Activated T-cell treated with anti-CD3 and anti-CD28 coated beads, Interleukin-2, amount 50 U/mL, for 4 hours (primary cell): ENCODE measurements around the gene HS3ST4. TPM values are rescaled to one million over a fixed set of nuclear protein-coding genes. Genes with fewer than 3 reads are reported as not detected.
"Not testable (repeated sequence)": the region's sequence is repeated elsewhere in the genome, so short reads cannot be mapped to it uniquely, and the experiment has no call there.

Source experiments
- ATAC-seq, 2 donors: fragments of 200-7000 bp; cut with Tn5 transposase; one replicate each; pipeline ENCODE4 v1.10.0; 2021
- DNase-seq: peaks from one replicate; pipeline ENCODE4 v3.0.0-alpha.2; 2020
- H3K27me3 Mint-ChIP-seq: one replicate; pipeline ENCODE4 v1.8.0; 2021; ENCODE audit warnings: low read depth, mixed read lengths
- H3K36me3 Mint-ChIP-seq: one replicate; pipeline ENCODE4 v1.8.0; 2022; ENCODE audit warnings: mixed read lengths; ENCODE audit not compliant: insufficient read depth
- H3K4me1 Mint-ChIP-seq: one replicate; pipeline ENCODE4 v1.8.0; 2021; ENCODE audit warnings: low read depth, mixed read lengths
- H3K4me3 Mint-ChIP-seq: one replicate; pipeline ENCODE4 v1.8.0; 2021; ENCODE audit warnings: mild to moderate bottlenecking, moderate library complexity, mixed read lengths
- H3K9me3 Mint-ChIP-seq: one replicate; pipeline ENCODE4 v1.8.0; 2021; ENCODE audit warnings: mixed read lengths
- total RNA-seq, 3 donors: library from RNA; stranded (reverse); gene quantifications; one replicate each; pipeline ENCODE4 v1.2.1, GENCODE V29; 2021

Gene HS3ST4
- total RNA-seq, 3 donors from 2014 or later: not detected

GRCh38 chr16:25988084-25988483, 296.3 kb downstream of the HS3ST4 start:
- H3K9me3 Mint-ChIP-seq: no peaks in the 10 kb centered on the region
- no peaks in the 10 kb centered on the region for H3K27me3 Mint-ChIP-seq
- H3K4me3 Mint-ChIP-seq: no peak overlapping the region
- no peaks in the 10 kb centered on the region for H3K4me1 Mint-ChIP-seq
- H3K36me3 Mint-ChIP-seq: no peaks in the 10 kb centered on the region
- DNase-seq (no peak), ATAC-seq (no peak)

- H3K4me1 Mint-ChIP-seq: no peaks in the 10 kb centered on the region
- no peaks in the 10 kb centered on the region for H3K36me3 Mint-ChIP-seq
- DNase-seq (no peak), ATAC-seq (no peak)
- no peaks in the 10 kb centered on the region for H3K9me3 Mint-ChIP-seq
- no peak overlapping the region for H3K4me3 Mint-ChIP-seq
- no peaks in the 10 kb centered on the region for H3K27me3 Mint-ChIP-seq
Observed at GRCh38 chr16:25988882-25989281, 297.1 kb downstream of the HS3ST4 start.

DNA sequence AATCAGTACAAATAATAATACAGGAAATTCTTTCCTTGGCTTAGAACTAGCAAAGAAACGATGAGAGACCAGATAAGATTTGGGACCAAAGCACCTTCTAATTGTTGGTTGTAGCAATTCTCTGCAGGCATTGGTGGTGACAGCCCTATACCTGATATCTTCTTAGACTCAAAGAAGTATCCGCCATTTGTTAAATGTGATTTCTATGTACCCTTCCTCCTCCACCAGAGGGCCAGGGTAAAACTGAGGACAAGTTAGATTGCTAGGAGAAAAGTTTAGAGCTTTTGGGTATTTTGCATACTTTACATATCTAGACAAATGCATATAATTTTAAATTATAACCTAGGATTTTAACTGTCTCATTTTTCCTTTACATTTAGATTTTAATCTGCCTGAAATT, 304.3 kb downstream of the HS3ST4 start:
- Mint-ChIP-seq H3K4me3 (no peak overlapping the region), H3K27me3 (no peaks in the 10 kb centered on the region), H3K4me1 (no peaks in the 10 kb centered on the region), H3K9me3 (no peaks in the 10 kb centered on the region), H3K36me3 (no peaks in the 10 kb centered on the region)
- no peak for ATAC-seq
- DNase-seq: no peak

DNA sequence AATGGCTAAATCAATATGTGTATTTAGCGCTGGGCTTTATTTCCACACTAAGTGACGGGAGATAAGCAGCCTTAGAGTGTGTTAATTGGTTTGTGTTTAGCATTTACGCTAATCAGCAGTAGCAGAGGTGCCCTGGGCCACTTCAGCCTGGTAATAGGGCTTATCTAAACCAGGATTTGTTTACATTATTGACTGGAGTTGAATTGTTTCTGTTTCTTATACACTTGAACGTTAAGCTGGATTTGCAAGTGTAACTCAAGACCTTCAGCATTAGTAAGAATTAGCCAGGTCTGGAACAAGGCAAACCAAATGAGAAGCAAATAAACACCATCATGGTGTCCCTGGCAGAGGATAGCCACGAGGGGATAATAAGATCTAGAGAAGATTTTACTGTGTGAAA, 313.6 kb downstream of the HS3ST4 start:
- Mint-ChIP-seq H3K4me1 (no peaks in the 10 kb centered on the region), H3K36me3 (peaks cover 1% of the 10 kb centered on the region), H3K4me3 (no peak overlapping the region), H3K27me3 (peaks cover 13% of the 10 kb centered on the region), H3K9me3 (peaks cover 18% of the 10 kb centered on the region)
- DNase-seq (no peak), ATAC-seq (no peak)

- ATAC-seq (no peak), DNase-seq (no peak)
- H3K9me3 Mint-ChIP-seq: peaks cover 18% of the 10 kb centered on the region
- H3K36me3 Mint-ChIP-seq: no peaks in the 10 kb centered on the region
- no peaks in the 10 kb centered on the region for H3K4me1 Mint-ChIP-seq
- H3K27me3 Mint-ChIP-seq: peaks cover 7% of the 10 kb centered on the region
- no peak overlapping the region for H3K4me3 Mint-ChIP-seq
Observed at GRCh38 chr16:26012376-26012775, 320.6 kb downstream of the HS3ST4 start.

DNA sequence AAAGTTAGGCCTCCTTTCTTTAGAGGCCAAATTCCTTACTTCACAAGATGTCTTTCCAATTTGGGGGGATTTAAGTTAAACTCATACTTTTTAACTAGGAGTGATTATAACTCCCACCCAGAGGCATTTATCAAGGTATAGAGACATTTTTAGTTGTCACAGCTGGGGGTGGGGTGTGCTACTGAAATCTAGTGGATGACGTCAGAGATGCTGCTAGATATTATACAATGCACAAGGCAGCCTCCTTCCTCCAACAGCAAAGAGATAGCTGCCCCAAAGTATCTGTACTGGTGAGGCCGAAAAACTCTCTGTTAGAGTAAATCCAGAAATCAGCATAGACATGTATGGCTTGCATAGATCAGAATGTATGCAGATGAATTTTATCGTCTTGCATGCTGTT, 324.0 kb downstream of the HS3ST4 start:
- ATAC-seq (no peak), DNase-seq (no peak)
- no peak overlapping the region for H3K4me3 Mint-ChIP-seq
- H3K36me3 Mint-ChIP-seq: no peaks in the 10 kb centered on the region
- peaks cover 2% of the 10 kb centered on the region for H3K27me3 Mint-ChIP-seq
- peaks cover 23% of the 10 kb centered on the region for H3K9me3 Mint-ChIP-seq
- no peaks in the 10 kb centered on the region for H3K4me1 Mint-ChIP-seq

- no peaks in the 10 kb centered on the region for H3K36me3 Mint-ChIP-seq
- ATAC-seq (no peak), DNase-seq (no peak)
- H3K4me1 Mint-ChIP-seq: no peaks in the 10 kb centered on the region
- H3K4me3 Mint-ChIP-seq: no peak overlapping the region
- peaks cover 2% of the 10 kb centered on the region for H3K27me3 Mint-ChIP-seq
- H3K9me3 Mint-ChIP-seq: peaks cover 23% of the 10 kb centered on the region
Observed at GRCh38 chr16:26016989-26017388, 325.2 kb downstream of the HS3ST4 start.

DNA sequence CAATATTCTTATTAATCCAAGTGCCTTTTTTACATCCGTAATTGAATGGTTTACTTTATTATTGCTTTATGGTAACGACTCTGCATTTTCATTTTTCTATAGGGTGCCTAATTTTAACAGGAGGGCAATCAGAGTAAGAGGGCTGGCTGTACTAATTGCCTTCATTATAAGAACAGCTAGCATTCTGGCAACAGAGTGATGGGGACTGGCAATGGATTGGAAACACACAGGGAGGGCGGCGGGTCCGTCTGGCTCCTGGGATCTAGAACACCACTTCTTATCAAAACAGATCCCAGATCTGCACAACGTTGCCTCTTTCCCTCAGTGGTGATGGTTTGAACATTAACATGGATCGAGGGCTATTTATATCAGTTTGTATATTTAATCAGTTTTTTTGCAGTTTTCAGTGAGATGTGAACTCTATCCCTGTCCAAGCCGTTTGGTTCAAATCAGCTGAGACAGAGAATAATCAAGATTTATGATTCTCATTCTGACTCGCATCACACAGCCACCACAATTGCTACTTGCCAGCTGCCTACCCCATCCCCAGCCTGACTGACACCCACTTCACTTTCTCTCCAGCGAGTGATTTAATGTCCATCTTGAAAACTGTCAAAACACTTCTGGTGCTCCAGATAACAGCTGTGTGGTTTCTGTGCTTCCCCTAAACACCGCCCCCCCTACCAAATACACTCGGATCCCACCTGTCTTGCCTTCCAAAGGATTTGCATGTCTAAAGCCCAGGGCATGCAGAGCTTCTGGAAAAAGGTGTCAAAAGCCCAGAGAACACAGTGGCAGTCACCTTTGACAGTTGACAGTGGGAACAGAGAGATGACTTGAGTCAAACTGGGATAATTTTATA, 327.9 kb downstream of the HS3ST4 start:
- no peak overlapping the region for H3K4me3 Mint-ChIP-seq
- peaks cover 20% of the 10 kb centered on the region for H3K9me3 Mint-ChIP-seq
- ATAC-seq: no peak

GRCh38 chr16:26026709-26027450, 335.1 kb downstream of the HS3ST4 start:
- DNase-seq (no peak), ATAC-seq (no peak)
- Mint-ChIP-seq H3K27me3 (peaks cover 6% of the 10 kb centered on the region), H3K4me3 (no peak overlapping the region), H3K4me1 (no peaks in the 10 kb centered on the region), H3K9me3 (no peaks in the 10 kb centered on the region), H3K36me3 (no peaks in the 10 kb centered on the region)

More for the DNA sequence above, 327.9 kb downstream of the HS3ST4 start:
- no peaks in the 10 kb centered on the region for H3K4me1 Mint-ChIP-seq
- peaks cover 4% of the 10 kb centered on the region for H3K27me3 Mint-ChIP-seq
- H3K36me3 Mint-ChIP-seq: no peaks in the 10 kb centered on the region
- no peak for DNase-seq

GRCh38 chr16:26031286-26031685, 339.5 kb downstream of the HS3ST4 start:
- no peak for ATAC-seq

GRCh38 chr16:26032661-26033060, 340.9 kb downstream of the HS3ST4 start:
- H3K9me3 Mint-ChIP-seq, DNase-seq, H3K36me3 Mint-ChIP-seq, H3K4me1 Mint-ChIP-seq, H3K27me3 Mint-ChIP-seq, H3K4me3 Mint-ChIP-seq, ATAC-seq: not testable (repeated sequence)

More at GRCh38 chr16:26031286-26031685, 339.5 kb downstream of the HS3ST4 start:
- H3K4me1 Mint-ChIP-seq: no peaks in the 10 kb centered on the region
- peaks cover 4% of the 10 kb centered on the region for H3K27me3 Mint-ChIP-seq
- DNase-seq: no peak
- H3K9me3 Mint-ChIP-seq: no peaks in the 10 kb centered on the region
- no peak overlapping the region for H3K4me3 Mint-ChIP-seq
- H3K36me3 Mint-ChIP-seq: no peaks in the 10 kb centered on the region

GRCh38 chr16:26041952-26042668, 350.4 kb downstream of the HS3ST4 start:
- DNase-seq: no peak
- Mint-ChIP-seq H3K36me3 (no peaks in the 10 kb centered on the region), H3K4me1 (no peaks in the 10 kb centered on the region), H3K27me3 (no peaks in the 10 kb centered on the region), H3K4me3 (no peak overlapping the region), H3K9me3 (no peaks in the 10 kb centered on the region)
- no peak for ATAC-seq

GRCh38 chr16:26050472-26050871, 358.7 kb downstream of the HS3ST4 start:
- ATAC-seq (no peak), DNase-seq (no peak)
- Mint-ChIP-seq H3K27me3 (peaks cover 4% of the 10 kb centered on the region), H3K4me1 (no peaks in the 10 kb centered on the region), H3K4me3 (no peak overlapping the region), H3K9me3 (peaks cover 3% of the 10 kb centered on the region), H3K36me3 (no peaks in the 10 kb centered on the region)

DNA sequence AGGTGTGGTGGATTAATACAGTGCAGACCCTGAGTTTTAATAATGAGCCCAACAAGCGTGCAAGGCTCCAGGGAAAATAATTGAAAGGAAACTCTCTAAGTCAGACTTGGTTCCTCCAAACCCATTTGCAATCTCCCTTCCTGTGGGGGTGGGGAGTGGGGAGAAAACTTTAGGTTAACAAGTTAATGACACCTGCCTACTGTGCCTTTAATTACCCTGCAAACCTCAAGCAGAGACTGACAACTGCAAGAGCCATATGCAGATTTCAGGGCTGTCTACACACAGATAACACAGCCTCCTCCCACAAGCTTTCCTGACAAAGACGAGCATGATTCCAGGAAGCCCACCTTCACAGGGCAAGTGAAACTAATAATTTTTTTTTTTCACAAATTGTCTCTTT, 359.3 kb downstream of the HS3ST4 start:
- peaks cover 4% of the 10 kb centered on the region for H3K27me3 Mint-ChIP-seq
- no peak for DNase-seq
- H3K4me3 Mint-ChIP-seq: no peak overlapping the region
- no peaks in the 10 kb centered on the region for H3K4me1 Mint-ChIP-seq
- no peaks in the 10 kb centered on the region for H3K36me3 Mint-ChIP-seq
- H3K9me3 Mint-ChIP-seq: peaks cover 3% of the 10 kb centered on the region
- no peak for ATAC-seq
